Measurements from ENCODE around the gene RAB29. TPM values are rescaled to one million over a fixed set of nuclear protein-coding genes. Genes with fewer than 3 reads are reported as not detected.

RAB29 gene
- total and polyA plus RNA-seq, 9 of the 15 experiments (the other 6 are each of a cell fraction or from before 2014, with no cell fraction given): 6.3 to 17.6 (median 8.0) TPM

DNA sequence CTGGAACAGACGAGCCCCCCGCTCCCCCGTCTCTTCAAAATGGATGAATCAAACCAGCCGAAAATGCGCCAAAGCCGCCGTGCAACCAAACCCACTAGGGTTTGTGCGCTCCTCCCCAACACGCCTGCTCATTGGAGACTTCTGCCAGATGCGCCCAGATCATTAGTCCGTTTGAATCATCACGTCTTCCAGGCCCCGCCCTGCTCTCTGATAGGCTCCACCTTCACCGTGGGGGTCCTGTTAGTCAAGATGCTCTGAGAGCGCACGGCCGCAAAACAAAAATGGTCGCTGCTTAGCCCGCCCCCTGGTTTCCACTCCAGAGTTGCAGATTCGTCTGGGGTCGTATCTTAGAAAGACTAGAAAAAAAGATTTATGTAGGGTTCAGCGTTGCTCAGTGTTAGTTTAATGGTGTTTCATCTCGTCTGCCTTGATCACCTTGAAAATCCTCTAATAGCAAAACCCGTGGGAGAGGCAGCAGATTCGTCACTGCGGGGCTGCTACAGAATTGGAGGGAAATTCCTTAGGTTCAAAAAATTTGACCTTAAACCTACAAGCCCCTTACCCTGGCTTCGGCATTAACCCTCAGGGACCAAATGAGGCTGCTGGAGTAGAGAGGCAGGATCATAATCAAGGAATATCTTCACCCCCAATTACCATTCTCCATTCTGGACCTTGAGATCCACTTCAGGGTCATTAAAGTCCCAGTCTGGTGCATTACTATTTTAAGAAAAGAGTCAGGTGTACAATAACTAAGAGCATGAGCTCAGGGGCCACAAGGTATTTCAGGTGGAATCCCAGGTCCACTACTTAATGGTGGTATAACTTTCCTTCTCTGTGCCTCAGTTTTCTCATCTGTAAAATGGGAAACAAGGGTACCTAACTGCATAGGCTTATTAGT lies 24.9 kb downstream of the RAB29 start, which contains the start of gene NUCKS1 (continued):
- TF ChIP-seq CTBP1 (IDR thresholded peaks at IDR 0.05; ENCODE audit: borderline replicate concordance) (0 out of 2 replicates have a peak, but pooled peaks have one; percentile 3), NFE2 (IDR thresholded peaks at IDR 0.05; ENCODE audit: low read depth) (peak; percentile 30; the same call in 1 of the 2 replicates), NONO (IDR thresholded peaks at IDR 0.05; ENCODE audit: low read depth in 2 of 2, low read length in 1 of 2) (0 out of 4 replicates have a peak, but pooled peaks of 1 of the 2 experiments have one; percentile 12), HNRNPLL (IDR thresholded peaks at IDR 0.05; ENCODE audit: low read depth, low read length, poor library complexity, severe bottlenecking) (peak; percentile 83), KDM4B (IDR thresholded peaks at IDR 0.05; ENCODE audit: borderline replicate concordance in 2 of 2, low read depth in 1 of 2) (no peak), ARID4B (CRISPR knock-in tag; IDR thresholded peaks at IDR 0.05) (no peak; the same call in 1 of the 2 replicates), MAFF (IDR thresholded peaks at IDR 0.05; ENCODE audit: low read length) (no peak), HDGF (IDR thresholded peaks at IDR 0.05) (peak; percentile 94), KLF13 (tag; IDR thresholded peaks at IDR 0.05; ENCODE audit: borderline replicate concordance, low read depth) (peak; percentile 85), CSDE1 (IDR thresholded peaks at IDR 0.05) (peak in 1 of 2 experiments; percentile 66; a peak in 1 of 4 replicates), SRSF9 (IDR thresholded peaks at IDR 0.05; ENCODE audit: borderline replicate concordance, low read depth, low read length) (no peak), ZNF707 (CRISPR knock-in tag; conservative IDR thresholded peaks at IDR 0.05) (0 out of 2 replicates have a peak, but pooled peaks have one; percentile 47), CHD2 (IDR thresholded peaks at IDR 0.05; ENCODE audit: low read depth, low read length) (peak; percentile 71)
- TF ChIP-seq, protein P1, sequence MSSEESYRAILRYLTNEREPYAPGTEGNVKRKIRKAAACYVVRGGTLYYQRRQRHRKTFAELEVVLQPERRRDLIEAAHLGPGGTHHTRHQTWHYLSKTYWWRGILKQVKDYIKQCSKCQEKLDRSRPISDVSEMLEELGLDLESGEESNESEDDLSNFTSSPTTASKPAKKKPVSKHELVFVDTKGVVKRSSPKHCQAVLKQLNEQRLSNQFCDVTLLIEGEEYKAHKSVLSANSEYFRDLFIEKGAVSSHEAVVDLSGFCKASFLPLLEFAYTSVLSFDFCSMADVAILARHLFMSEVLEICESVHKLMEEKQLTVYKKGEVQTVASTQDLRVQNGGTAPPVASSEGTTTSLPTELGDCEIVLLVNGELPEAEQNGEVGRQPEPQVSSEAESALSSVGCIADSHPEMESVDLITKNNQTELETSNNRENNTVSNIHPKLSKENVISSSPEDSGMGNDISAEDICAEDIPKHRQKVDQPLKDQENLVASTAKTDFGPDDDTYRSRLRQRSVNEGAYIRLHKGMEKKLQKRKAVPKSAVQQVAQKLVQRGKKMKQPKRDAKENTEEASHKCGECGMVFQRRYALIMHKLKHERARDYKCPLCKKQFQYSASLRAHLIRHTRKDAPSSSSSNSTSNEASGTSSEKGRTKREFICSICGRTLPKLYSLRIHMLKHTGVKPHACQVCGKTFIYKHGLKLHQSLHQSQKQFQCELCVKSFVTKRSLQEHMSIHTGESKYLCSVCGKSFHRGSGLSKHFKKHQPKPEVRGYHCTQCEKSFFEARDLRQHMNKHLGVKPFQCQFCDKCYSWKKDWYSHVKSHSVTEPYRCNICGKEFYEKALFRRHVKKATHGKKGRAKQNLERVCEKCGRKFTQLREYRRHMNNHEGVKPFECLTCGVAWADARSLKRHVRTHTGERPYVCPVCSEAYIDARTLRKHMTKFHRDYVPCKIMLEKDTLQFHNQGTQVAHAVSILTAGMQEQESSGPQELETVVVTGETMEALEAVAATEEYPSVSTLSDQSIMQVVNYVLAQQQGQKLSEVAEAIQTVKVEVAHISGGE (CRISPR knock-in tag; IDR thresholded peaks at IDR 0.05): peak in 1 of 3 experiments; percentile 9; a peak in 2 of 6 replicates
- TF ChIP-seq, protein P2, sequence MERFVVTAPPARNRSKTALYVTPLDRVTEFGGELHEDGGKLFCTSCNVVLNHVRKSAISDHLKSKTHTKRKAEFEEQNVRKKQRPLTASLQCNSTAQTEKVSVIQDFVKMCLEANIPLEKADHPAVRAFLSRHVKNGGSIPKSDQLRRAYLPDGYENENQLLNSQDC (CRISPR knock-in tag; IDR thresholded peaks at IDR 0.05): peak; percentile 62; the same call in 1 of the 2 replicates

All from K562 (cell line).